CD14-positive monocyte (primary cell): ENCODE measurements around the gene ZNF697. TPM values are rescaled to one million over a fixed set of nuclear protein-coding genes. Genes with fewer than 3 reads are reported as not detected.

Experiments
- DNase-seq, 3 donors: peaks; one replicate each; pipeline ENCODE4 v3.0.0-alpha.2; 2011 to 2022
- H2AFZ ChIP-seq: 2 replicates; pipeline ENCODE4 v1.6.0; 2012; ENCODE audit warnings: mild to moderate bottlenecking, low read depth, low read length, inconsistent platforms; ENCODE audit not compliant: insufficient read depth, poor library complexity, severe bottlenecking
- H3K27ac ChIP-seq, 2 donors: 1 replicate in 1 of 2; 2 replicates in 1 of 2; pipeline ENCODE4 v1.5.1; 2012 to 2013; ENCODE audit warnings: low read length in 2 of 2, control low read depth in 1 of 2, inconsistent platforms in 1 of 2, low read depth in 1 of 2, mild to moderate bottlenecking in 1 of 2
- H3K27me3 ChIP-seq, 2 donors: one replicate each; pipeline versions ENCODE4 v1.6.0 to v1.6.1; 2011 to 2013; ENCODE audit warnings: low read length in 2 of 2; ENCODE audit not compliant: control insufficient read depth in 2 of 2, insufficient read depth in 2 of 2
- H3K36me3 ChIP-seq, 2 donors: replicated peaks in 1 of 2; 1 replicate in 1 of 2; 2 replicates in 1 of 2; pipeline versions ENCODE4 v1.5.1 to v1.6.1; 2012 to 2013; ENCODE audit warnings: low read length in 2 of 2, control low read depth in 1 of 2, inconsistent platforms in 1 of 2, mild to moderate bottlenecking in 1 of 2; ENCODE audit not compliant: insufficient read depth in 2 of 2, control insufficient read depth in 1 of 2
- H3K4me1 ChIP-seq, 2 donors: 1 replicate in 1 of 2; 2 replicates in 1 of 2; pipeline versions ENCODE4 v1.5.1 to v1.6.1; 2012 to 2013; ENCODE audit warnings: low read length in 2 of 2, control low read depth in 1 of 2, inconsistent platforms in 1 of 2, mild to moderate bottlenecking in 1 of 2, moderate library complexity in 1 of 2; ENCODE audit not compliant: insufficient read depth in 2 of 2, control insufficient read depth in 1 of 2
- H3K4me2 ChIP-seq: replicated peaks from 2 replicates; pipeline ENCODE3; 2012; ENCODE audit warnings: low read length, moderate library complexity, mild to moderate bottlenecking; ENCODE audit not compliant: poor library complexity, severe bottlenecking; ENCODE audit errors: extremely low read depth
- H3K4me3 ChIP-seq, 3 experiments: fragments of 200-600 bp in 1 of 3; sonication (generic) in 1 of 3; replicated peaks in 1 of 3; 1 replicate in 2 of 3; 2 replicates in 1 of 3; pipeline ENCODE4 v1.5.1; 2011 to 2013; ENCODE audit warnings: low read length in 3 of 3, mild to moderate bottlenecking in 3 of 3, control low read depth in 2 of 3, low read depth in 2 of 3, inconsistent platforms in 1 of 3, moderate library complexity in 1 of 3
- H3K79me2 ChIP-seq: 2 replicates; pipeline ENCODE4 v1.6.0; 2012; ENCODE audit warnings: mild to moderate bottlenecking, control low read depth, inconsistent platforms, low read length, moderate library complexity; ENCODE audit not compliant: insufficient read depth
- H3K9ac ChIP-seq: 2 replicates; pipeline ENCODE4 v1.6.0; 2017; ENCODE audit warnings: low read length, mild to moderate bottlenecking; ENCODE audit not compliant: insufficient read depth, poor library complexity, severe bottlenecking
- H3K9me3 ChIP-seq, 2 donors: replicated peaks in 1 of 2; 1 replicate in 1 of 2; 2 replicates in 1 of 2; pipeline versions ENCODE4 v1.5.1 to v1.6.1; 2012 to 2013; ENCODE audit warnings: low read length in 2 of 2, control low read depth in 1 of 2; ENCODE audit not compliant: control insufficient read depth in 1 of 2, insufficient read depth in 1 of 2
- H4K20me1 ChIP-seq: 2 replicates; pipeline ENCODE4 v1.6.0; 2012; ENCODE audit warnings: mild to moderate bottlenecking, low read length, control low read depth, moderate library complexity; ENCODE audit not compliant: insufficient read depth
- H3K27ac Mint-ChIP-seq, 7 donors: one replicate each; pipeline ENCODE4 v1.8.0; 2020; ENCODE audit warnings: mild to moderate bottlenecking in 7 of 7, mixed read lengths in 7 of 7, moderate library complexity in 6 of 7, inconsistent platforms in 2 of 7
- H3K27me3 Mint-ChIP-seq, 3 donors: one replicate each; pipeline ENCODE4 v1.8.0; 2021 to 2022; ENCODE audit warnings: low read depth in 3 of 3, mild to moderate bottlenecking in 3 of 3, mixed read lengths in 3 of 3, moderate library complexity in 3 of 3, inconsistent platforms in 1 of 3
- H3K36me3 Mint-ChIP-seq, 2 donors: one replicate each; pipeline ENCODE4 v1.8.0; 2020; ENCODE audit warnings: mixed read lengths in 2 of 2, inconsistent platforms in 1 of 2, mild to moderate bottlenecking in 1 of 2
- H3K4me1 Mint-ChIP-seq: one replicate; pipeline ENCODE4 v1.8.0; 2020; ENCODE audit warnings: mild to moderate bottlenecking, mixed read lengths
- H3K4me3 Mint-ChIP-seq, 2 donors: one replicate each; pipeline ENCODE4 v1.8.0; 2020; ENCODE audit warnings: mild to moderate bottlenecking in 2 of 2, mixed read lengths in 2 of 2, moderate library complexity in 1 of 2
- H3K9me3 Mint-ChIP-seq, 7 donors: one replicate each; pipeline ENCODE4 v1.8.0; 2020 to 2022; ENCODE audit warnings: mixed read lengths in 7 of 7, mild to moderate bottlenecking in 6 of 7, moderate library complexity in 6 of 7, inconsistent platforms in 2 of 7
- WGBS: methylation state at CpG from one replicate; pipeline ENCODE4 v1.1.5; 2013; ENCODE audit warnings: missing lambda C conversion rate; ENCODE audit not compliant: insufficient coverage; 5-methylcytosine and 5-hydroxymethylcytosine counted together
- intact Hi-C, 2 donors: fragments of 100-400 bp; cut with micrococcal nuclease; formaldehyde crosslinking; loops; one replicate each; pipeline versions ENCODE4 v1.15.0 to v1.15.1; 2023
- polyA plus RNA-seq, 3 donors: library from polyadenylated mRNA; depleted of rRNA in 1 of 3; unstranded in 2 of 3; stranded (reverse) in 1 of 3; fragments of 300-500 nt in 2 of 3; fragments of >200 nt in 1 of 3; fragmentation: Illumina TruSeq in 2 of 3; gene quantifications; 1 replicate in 2 of 3; 2 replicates in 1 of 3; pipeline ENCODE4 v1.2.3, GENCODE V29; 2012 to 2021
- TF ChIP-seq, protein P1 (sequence below): fragments of 200-600 bp; IDR thresholded peaks from one replicate; pipeline ENCODE4 v1.8.0; 2022; ENCODE audit warnings: antibody characterized with exemption, mild to moderate bottlenecking

ZNF697 gene
- polyA plus RNA-seq, 3 donors = 0.37 to 3.1 (median 0.49) TPM

DNA sequence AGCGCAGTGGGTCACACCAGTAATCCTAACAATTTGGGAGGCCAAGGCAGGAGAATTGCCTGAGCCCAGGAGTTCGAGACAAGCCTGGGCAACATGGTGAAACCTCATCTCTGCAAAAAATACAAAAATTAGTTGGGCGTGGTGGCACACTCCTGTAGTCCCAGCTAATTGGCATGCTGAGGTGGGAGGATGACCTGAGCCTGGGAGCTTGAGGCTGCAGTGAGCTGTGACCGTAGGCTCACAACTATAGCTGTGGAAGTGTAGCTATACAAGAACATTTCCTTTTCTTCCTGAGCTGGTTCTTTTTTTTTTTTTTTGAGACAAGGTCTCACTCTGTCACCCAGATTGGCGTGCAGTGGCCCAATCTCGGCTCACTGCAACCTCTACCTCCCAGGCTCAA is 19.1 kb upstream of the ZNF697 start:
- no peaks in the 10 kb centered on the region for H3K9me3 ChIP-seq
- H4K20me1 ChIP-seq = no peaks in the 10 kb centered on the region
- intact Hi-C loops = no loop called here
- H3K36me3 ChIP-seq = no peaks in the 10 kb centered on the region
- H3K27ac Mint-ChIP-seq = no peak overlapping the region
- DNase-seq = no peak
- no peaks in the 10 kb centered on the region for H3K79me2 ChIP-seq
- H3K4me2 ChIP-seq = no peak overlapping the region
- TF ChIP-seq, protein P1, sequence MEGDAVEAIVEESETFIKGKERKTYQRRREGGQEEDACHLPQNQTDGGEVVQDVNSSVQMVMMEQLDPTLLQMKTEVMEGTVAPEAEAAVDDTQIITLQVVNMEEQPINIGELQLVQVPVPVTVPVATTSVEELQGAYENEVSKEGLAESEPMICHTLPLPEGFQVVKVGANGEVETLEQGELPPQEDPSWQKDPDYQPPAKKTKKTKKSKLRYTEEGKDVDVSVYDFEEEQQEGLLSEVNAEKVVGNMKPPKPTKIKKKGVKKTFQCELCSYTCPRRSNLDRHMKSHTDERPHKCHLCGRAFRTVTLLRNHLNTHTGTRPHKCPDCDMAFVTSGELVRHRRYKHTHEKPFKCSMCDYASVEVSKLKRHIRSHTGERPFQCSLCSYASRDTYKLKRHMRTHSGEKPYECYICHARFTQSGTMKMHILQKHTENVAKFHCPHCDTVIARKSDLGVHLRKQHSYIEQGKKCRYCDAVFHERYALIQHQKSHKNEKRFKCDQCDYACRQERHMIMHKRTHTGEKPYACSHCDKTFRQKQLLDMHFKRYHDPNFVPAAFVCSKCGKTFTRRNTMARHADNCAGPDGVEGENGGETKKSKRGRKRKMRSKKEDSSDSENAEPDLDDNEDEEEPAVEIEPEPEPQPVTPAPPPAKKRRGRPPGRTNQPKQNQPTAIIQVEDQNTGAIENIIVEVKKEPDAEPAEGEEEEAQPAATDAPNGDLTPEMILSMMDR = no peak
- peaks cover 0 to 3% (median 0%) of the 10 kb centered on the region in 7 donors for H3K9me3 Mint-ChIP-seq
- no peak overlapping the region for H3K9ac ChIP-seq
- no peak overlapping the region for H3K4me3 Mint-ChIP-seq
- no peaks in the 10 kb centered on the region for H3K4me1 ChIP-seq
- no peak overlapping the region for H3K4me3 ChIP-seq
- H3K4me1 Mint-ChIP-seq = no peaks in the 10 kb centered on the region
- WGBS = 100% methylated on average over 1 of the region's 6 CpGs
- H3K27me3 Mint-ChIP-seq = peaks cover 1 to 20% (median 4%) of the 10 kb centered on the region in 3 donors
- H3K27ac ChIP-seq = no peak overlapping the region
- no peaks in the 10 kb centered on the region for H3K36me3 Mint-ChIP-seq
- no peaks in the 10 kb centered on the region for H3K27me3 ChIP-seq
- no peak overlapping the region for H2AFZ ChIP-seq

DNA sequence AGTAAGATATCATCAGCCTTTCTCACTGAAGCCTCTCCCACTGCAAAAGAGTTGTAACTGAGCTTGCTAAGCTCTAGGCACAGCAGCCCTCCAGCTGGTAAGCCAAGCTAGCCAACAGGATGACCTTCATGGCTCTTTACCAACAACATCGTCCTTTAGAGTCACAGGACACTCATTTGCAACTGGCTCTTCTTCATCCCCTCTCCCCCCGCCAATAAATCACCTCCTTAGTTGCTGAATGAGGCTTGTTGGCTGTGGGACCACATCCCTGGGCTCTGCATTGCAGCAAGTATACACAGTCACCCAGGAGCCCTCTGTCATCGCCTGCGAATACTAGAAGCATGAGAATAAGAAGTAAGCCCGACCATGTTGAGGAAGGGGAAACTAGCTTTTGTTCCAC is 16.0 kb upstream of the ZNF697 start:
- H3K27me3 ChIP-seq = no peaks in the 10 kb centered on the region
- H3K79me2 ChIP-seq = no peaks in the 10 kb centered on the region
- no peak overlapping the region for H3K9ac ChIP-seq
- intact Hi-C loops = loop anchor here in 1 of 2 donors (5.0 kb wide), 2 partner anchors 52 to 117 kb away; no protein-coding TSS in a partner anchor
- Mint-ChIP-seq H3K9me3 (peaks cover 0 to 3% (median 0%) of the 10 kb centered on the region in 7 donors), H3K27ac (no peak overlapping the region), H3K27me3 (peaks cover 0 to 6% (median 6%) of the 10 kb centered on the region in 3 donors), H3K4me3 (no peak overlapping the region), H3K4me1 (no peaks in the 10 kb centered on the region), H3K36me3 (no peaks in the 10 kb centered on the region)
- H2AFZ ChIP-seq = no peak overlapping the region
- H3K4me3 ChIP-seq = no peak overlapping the region
- H3K4me2 ChIP-seq = no peak overlapping the region
- TF ChIP-seq, protein P1 = no peak
- H3K27ac ChIP-seq = no peak overlapping the region
- WGBS = 80% methylated on average over 1 of the region's 5 CpGs
- H3K36me3 ChIP-seq = no peaks in the 10 kb centered on the region
- H3K9me3 ChIP-seq = no peaks in the 10 kb centered on the region
- H3K4me1 ChIP-seq = no peaks in the 10 kb centered on the region
- H4K20me1 ChIP-seq = no peaks in the 10 kb centered on the region
- no peak for DNase-seq
